Calu3 (cell line): ENCODE data around the gene POLN. TPM values are rescaled to one million over a fixed set of nuclear protein-coding genes. Genes with fewer than 3 reads are reported as not detected.

Experiments
- BruUV-seq: library from RNA; stranded (reverse); fragments of 400-500 nt; replicated peaks from 2 replicates; lab custom pipeline; 2021; lab: Mats Ljungman, UMichigan
- CTCF ChIA-PET: fragments of 300-600 bp; sonication (Branson Sonifier 250); formaldehyde crosslinking; loops from one replicate; lab custom pipeline; 2022; ENCODE audit warnings: antibody characterized with exemption; lab: Charles Lee
- DNase-seq: peaks from one replicate; pipeline ENCODE4 v3.0.0; 2022
- H3K27ac Mint-ChIP-seq: one replicate; pipeline ENCODE4 v1.8.0; 2022; ENCODE audit warnings: mixed read lengths; ENCODE audit not compliant: unreplicated experiment
- H3K27me3 Mint-ChIP-seq: one replicate; pipeline ENCODE4 v1.8.0; 2022; ENCODE audit warnings: mixed read lengths; ENCODE audit not compliant: unreplicated experiment
- H3K36me3 Mint-ChIP-seq: one replicate; pipeline ENCODE4 v1.8.0; 2022; ENCODE audit warnings: mild to moderate bottlenecking, moderate library complexity, mixed read lengths; ENCODE audit not compliant: insufficient read depth, unreplicated experiment
- H3K4me1 Mint-ChIP-seq: one replicate; pipeline ENCODE4 v1.8.0; 2022; ENCODE audit warnings: mild to moderate bottlenecking, low read depth, mixed read lengths; ENCODE audit not compliant: unreplicated experiment
- H3K4me3 Mint-ChIP-seq: one replicate; pipeline ENCODE4 v1.8.0; 2022; ENCODE audit warnings: mild to moderate bottlenecking, low read depth, moderate library complexity, mixed read lengths; ENCODE audit not compliant: unreplicated experiment
- H3K9me3 Mint-ChIP-seq: one replicate; pipeline ENCODE4 v1.8.0; 2022; ENCODE audit warnings: low read depth, mixed read lengths; ENCODE audit not compliant: unreplicated experiment
- CTCF ChIP-seq: fragments of 200-600 bp; IDR thresholded peaks from one replicate; pipeline ENCODE4 v1.8.0; 2022; ENCODE audit warnings: antibody characterized with exemption; ENCODE audit not compliant: unreplicated experiment
- intact Hi-C: fragments of 100-400 bp; cut with micrococcal nuclease; formaldehyde crosslinking; loops from one replicate; pipeline ENCODE4 v1.10.0; 2022; ENCODE audit not compliant: unreplicated experiment
- total RNA-seq: library from RNA; stranded (reverse); gene quantifications from 2 replicates; pipeline ENCODE4 v1.2.3, GENCODE V29; 2022

Gene POLN
- total RNA-seq, 1 experiment from 2014 or later: 4.1 TPM

GRCh38 chr4:2194496-2194895, 47.4 kb downstream of the POLN start:
- DNase-seq: no peak
- Mint-ChIP-seq H3K27me3 (no peaks in the 10 kb centered on the region), H3K4me1 (no peaks in the 10 kb centered on the region), H3K4me3 (no peak overlapping the region), H3K27ac (no peak overlapping the region), H3K9me3 (no peaks in the 10 kb centered on the region), H3K36me3 (no peaks in the 10 kb centered on the region)
- TF ChIP-seq CTCF: no peak
- BruUV-seq: no TSS peak
- intact Hi-C loops: no loop called here
- CTCF ChIA-PET: no interaction called here

GRCh38 chr4:2193326-2193725, 48.6 kb downstream of the POLN start:
- CTCF ChIA-PET: no interaction called here
- no TSS peak for BruUV-seq
- no peak for TF ChIP-seq CTCF

GRCh38 chr4:2186865-2187172, 55.1 kb downstream of the POLN start:
- Mint-ChIP-seq H3K27ac (no peak overlapping the region), H3K27me3 (no peaks in the 10 kb centered on the region), H3K4me1 (no peaks in the 10 kb centered on the region), H3K4me3 (no peak overlapping the region), H3K36me3 (no peaks in the 10 kb centered on the region), H3K9me3 (no peaks in the 10 kb centered on the region)
- no peak for DNase-seq
- CTCF ChIA-PET: no interaction called here
- intact Hi-C loops: loop anchor here (10.0 kb wide), 2 partner anchors 172 to 242 kb away; no protein-coding TSS in a partner anchor
- no peak for TF ChIP-seq CTCF
- no TSS peak for BruUV-seq

More at GRCh38 chr4:2193326-2193725, 48.6 kb downstream of the POLN start:
- no peaks in the 10 kb centered on the region for H3K36me3 Mint-ChIP-seq
- DNase-seq: no peak
- intact Hi-C loops: no loop called here
- no peaks in the 10 kb centered on the region for H3K27me3 Mint-ChIP-seq
- H3K4me1 Mint-ChIP-seq: no peaks in the 10 kb centered on the region
- H3K4me3 Mint-ChIP-seq: no peak overlapping the region
- H3K27ac Mint-ChIP-seq: no peak overlapping the region
- H3K9me3 Mint-ChIP-seq: no peaks in the 10 kb centered on the region

GRCh38 chr4:2186133-2186864, 55.6 kb downstream of the POLN start:
- no peaks in the 10 kb centered on the region for H3K36me3 Mint-ChIP-seq
- H3K9me3 Mint-ChIP-seq: no peaks in the 10 kb centered on the region
- no peak overlapping the region for H3K27ac Mint-ChIP-seq

More at GRCh38 chr4:2186133-2186864, 55.6 kb downstream of the POLN start:
- Mint-ChIP-seq H3K27me3 (no peaks in the 10 kb centered on the region), H3K4me1 (no peaks in the 10 kb centered on the region), H3K4me3 (no peak overlapping the region)
- peak; percentile 43 for TF ChIP-seq CTCF
- BruUV-seq: no TSS peak
- DNase-seq: peak; percentile 50
- intact Hi-C loops: loop anchor here (10.0 kb wide), 2 partner anchors 171 to 241 kb away; no protein-coding TSS in a partner anchor
- CTCF ChIA-PET: no interaction called here
